Activated CD8-positive, alpha-beta memory T cell treated with anti-CD3 and anti-CD28 coated beads, Interleukin-2, amount 50 U/mL, for 1 hour (primary cell): ENCODE measurements around the gene SFXN1.

Experiments
- DNase-seq: peaks from one replicate; pipeline ENCODE4 v3.0.0-alpha.2; 2020; ENCODE audit errors: extremely low read depth

The SFXN1 gene

GRCh38 chr5:175573493-175574269, 95.3 kb downstream of the SFXN1 start:
- no peak for DNase-seq

- no peak for DNase-seq
These were observed 96.9 kb downstream of the SFXN1 start for GRCh38 chr5:175575301-175575700.

GRCh38 chr5:175576096-175576495, 97.7 kb downstream of the SFXN1 start:
- no peak for DNase-seq

GRCh38 chr5:175576591-175576990, 98.2 kb downstream of the SFXN1 start:
- DNase-seq: no peak
